Lower leg skin (tissue), 3 donors: ENCODE results near the gene PLXNC1.

Experiments used
- POLR2A ChIP-seq, 2 donors: fragments of 450-650 bp; IDR thresholded peaks; one replicate each; pipeline ENCODE4 v1.6.1; 2016 to 2017; ENCODE audit warnings: antibody characterized with exemption in 2 of 2, mild to moderate bottlenecking in 1 of 2, moderate library complexity in 1 of 2
- TF ChIP-seq, protein P1 (sequence below), 3 donors: fragments of 450-650 bp; IDR thresholded peaks; one replicate each; pipeline ENCODE4 v1.5.1; 2016; ENCODE audit warnings: antibody characterized with exemption in 3 of 3, mild to moderate bottlenecking in 3 of 3, moderate library complexity in 2 of 3

DNA sequence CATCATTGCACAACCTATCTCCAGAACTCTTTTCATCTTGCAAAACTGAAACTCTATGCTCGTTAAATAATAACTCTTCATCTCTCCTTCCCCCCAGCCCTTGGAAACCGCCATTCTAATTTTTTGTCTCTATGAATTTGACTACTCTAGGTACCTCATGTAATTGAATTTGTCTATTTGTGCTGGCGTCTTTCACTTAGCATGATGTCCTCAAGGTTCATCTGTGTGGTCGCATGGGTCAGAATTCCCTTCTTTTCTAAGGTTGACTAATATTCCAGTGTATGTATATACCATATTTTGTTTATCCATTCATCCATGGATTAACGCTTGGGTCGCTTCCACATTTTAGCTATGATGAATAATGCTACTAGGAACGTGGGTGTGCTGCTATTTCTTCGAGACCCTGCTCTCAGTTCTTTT is 80.1 kb downstream of the PLXNC1 start:
- TF ChIP-seq, protein P1, sequence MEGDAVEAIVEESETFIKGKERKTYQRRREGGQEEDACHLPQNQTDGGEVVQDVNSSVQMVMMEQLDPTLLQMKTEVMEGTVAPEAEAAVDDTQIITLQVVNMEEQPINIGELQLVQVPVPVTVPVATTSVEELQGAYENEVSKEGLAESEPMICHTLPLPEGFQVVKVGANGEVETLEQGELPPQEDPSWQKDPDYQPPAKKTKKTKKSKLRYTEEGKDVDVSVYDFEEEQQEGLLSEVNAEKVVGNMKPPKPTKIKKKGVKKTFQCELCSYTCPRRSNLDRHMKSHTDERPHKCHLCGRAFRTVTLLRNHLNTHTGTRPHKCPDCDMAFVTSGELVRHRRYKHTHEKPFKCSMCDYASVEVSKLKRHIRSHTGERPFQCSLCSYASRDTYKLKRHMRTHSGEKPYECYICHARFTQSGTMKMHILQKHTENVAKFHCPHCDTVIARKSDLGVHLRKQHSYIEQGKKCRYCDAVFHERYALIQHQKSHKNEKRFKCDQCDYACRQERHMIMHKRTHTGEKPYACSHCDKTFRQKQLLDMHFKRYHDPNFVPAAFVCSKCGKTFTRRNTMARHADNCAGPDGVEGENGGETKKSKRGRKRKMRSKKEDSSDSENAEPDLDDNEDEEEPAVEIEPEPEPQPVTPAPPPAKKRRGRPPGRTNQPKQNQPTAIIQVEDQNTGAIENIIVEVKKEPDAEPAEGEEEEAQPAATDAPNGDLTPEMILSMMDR (IDR thresholded peaks at IDR 0.05) = no peak
- no peak for TF ChIP-seq POLR2A (IDR thresholded peaks at IDR 0.05)
